Lung (tissue), 12 donors: ENCODE data around the gene P2RX7. TPM values are rescaled to one million over a fixed set of nuclear protein-coding genes. Genes with fewer than 3 reads are reported as not detected.
"Not testable (repeated sequence)": the region's sequence is repeated elsewhere in the genome, so short reads cannot be mapped to it uniquely, and the experiment has no call there.

Experiments
- ATAC-seq: fragments of 200-7000 bp; cut with Tn5 transposase; one replicate; pipeline ENCODE4 v1.9.1; 2020; ENCODE audit warnings: moderate number of reproducible peaks; ENCODE audit not compliant: insufficient read depth, low FRiP score
- DNase-seq, 3 donors: peaks; one replicate each; pipeline ENCODE4 v3.0.0-alpha.2; 2013 to 2017
- H3K27ac ChIP-seq, 2 donors: one replicate each; pipeline ENCODE4 v1.5.1; 2013; ENCODE audit warnings: mild to moderate bottlenecking in 2 of 2, moderate library complexity in 2 of 2, control low read depth in 1 of 2, inconsistent platforms in 1 of 2, low read depth in 1 of 2, low read length in 1 of 2
- H3K27me3 ChIP-seq, 3 donors: one replicate each; pipeline ENCODE4 v1.5.1; 2013; ENCODE audit warnings: low read length in 2 of 3; ENCODE audit not compliant: control insufficient read depth in 3 of 3, insufficient read depth in 3 of 3
- H3K36me3 ChIP-seq, 4 donors: one replicate each; pipeline ENCODE4 v1.5.1; 2013; ENCODE audit warnings: low read length in 4 of 4, mild to moderate bottlenecking in 1 of 4, moderate library complexity in 1 of 4; ENCODE audit not compliant: control insufficient read depth in 4 of 4, insufficient read depth in 4 of 4
- H3K4me1 ChIP-seq, 5 donors: one replicate each; pipeline ENCODE4 v1.5.1; 2013; ENCODE audit warnings: low read length in 5 of 5, mild to moderate bottlenecking in 2 of 5, moderate library complexity in 1 of 5; ENCODE audit not compliant: control insufficient read depth in 5 of 5, insufficient read depth in 5 of 5
- H3K4me3 ChIP-seq: one replicate; pipeline ENCODE4 v1.5.1; 2013; ENCODE audit warnings: mild to moderate bottlenecking, control low read depth, moderate library complexity
- H3K9ac ChIP-seq, 2 donors: one replicate each; pipeline ENCODE4 v1.5.1; 2013; ENCODE audit warnings: low read length in 2 of 2, control low read depth in 1 of 2; ENCODE audit not compliant: insufficient read depth in 1 of 2
- H3K9me3 ChIP-seq, 4 donors: one replicate each; pipeline ENCODE4 v1.5.1; 2013; ENCODE audit warnings: low read length in 3 of 4, mild to moderate bottlenecking in 1 of 4, moderate library complexity in 1 of 4; ENCODE audit not compliant: control insufficient read depth in 4 of 4, insufficient read depth in 3 of 4
- CTCF ChIP-seq: IDR thresholded peaks from 2 replicates; pipeline ENCODE4 v1.5.1; 2012; ENCODE audit warnings: mild to moderate bottlenecking; ENCODE audit errors: control extremely low read depth, extremely low read depth
- WGBS, 2 donors: extraction: QIAGEN DNeasy Blood & Tissue Kit; methylation state at CpG; one replicate each; pipeline ENCODE4 v1.1.7; 2013; 5-methylcytosine and 5-hydroxymethylcytosine counted together
- polyA plus RNA-seq, 2 donors: library from polyadenylated mRNA; stranded (reverse); fragments of 200-250 nt; gene quantifications; one replicate each; pipeline ENCODE4 v1.2.1, GENCODE V29; 2013
- total RNA-seq, 2 donors: library from RNA; depleted of rRNA in 1 of 2; stranded (reverse); fragments of >200 nt in 1 of 2; gene quantifications; one replicate each; pipeline ENCODE4 v1.2.1, GENCODE V29; 2014 to 2021
- donor health status: control.
- donor health status: control.
- donor health status: Bipolar disorder and iron deficiency.
- donor health status: healthy.
- donor health status: DM: yes; HTN: yes; CAD: no.

The P2RX7 gene
- total and polyA plus RNA-seq, 4 donors: 5.3 to 17.1 (median 8.3) TPM

GRCh38 chr12:121144416-121144914, 11.8 kb downstream of the P2RX7 start:
- Histone ChIP-seq H3K4me3 (no peak overlapping the region), H3K9me3 (peaks cover 0 to 8% (median 0%) of the 10 kb centered on the region in 4 donors), H3K27me3 (no peaks in the 10 kb centered on the region), H3K36me3 (peaks cover 0 to 3% (median 0%) of the 10 kb centered on the region in 4 donors), H3K4me1 (peaks cover 0 to 4% (median 0%) of the 10 kb centered on the region in 5 donors), H3K27ac (peak overlapping the region in 1 of 2 donors; percentile 87), H3K9ac (no peak overlapping the region)
- WGBS, 2 donors: 62 to 73% methylated on average over 3 of the region's 3 CpGs
- TF ChIP-seq CTCF: no peak
- DNase-seq (no peak), ATAC-seq (peak; percentile 55)

- 53 to 68% methylated on average over 8 of the region's 8 CpGs for WGBS, 2 donors
- TF ChIP-seq CTCF: no peak
- Histone ChIP-seq H3K9me3 (peaks cover 0 to 8% (median 0%) of the 10 kb centered on the region in 4 donors), H3K27ac (peak overlapping the region in 1 of 2 donors; percentile 86), H3K36me3 (peaks cover 0 to 3% (median 0%) of the 10 kb centered on the region in 4 donors), H3K9ac (no peak overlapping the region), H3K4me3 (no peak overlapping the region), H3K4me1 (peaks cover 0 to 4% (median 0%) of the 10 kb centered on the region in 5 donors), H3K27me3 (no peaks in the 10 kb centered on the region)
- peak; percentile 36 for ATAC-seq
- no peak for DNase-seq
These were observed 12.5 kb downstream of the P2RX7 start for GRCh38 chr12:121145221-121145620.

- not testable (repeated sequence) for H3K27me3 ChIP-seq
- 88 to 97% methylated on average over 3 of the region's 3 CpGs for WGBS, 2 donors
These were observed 16.6 kb downstream of the P2RX7 start for GRCh38 chr12:121149289-121149688.

GRCh38 chr12:121154793-121155375, 22.2 kb downstream of the P2RX7 start:
- ATAC-seq (no peak), DNase-seq (no peak)
- peaks cover 0 to 7% (median 0%) of the 10 kb centered on the region in 4 donors for H3K36me3 ChIP-seq
- H3K4me1 ChIP-seq: no peaks in the 10 kb centered on the region
- H3K9ac ChIP-seq: no peak overlapping the region
- H3K4me3 ChIP-seq: no peak overlapping the region
- peaks cover 0 to 9% (median 0%) of the 10 kb centered on the region in 4 donors for H3K9me3 ChIP-seq
- no peak overlapping the region for H3K27ac ChIP-seq
- WGBS, 2 donors: 92 to 96% methylated on average over 14 of the region's 14 CpGs
- H3K27me3 ChIP-seq: peaks cover 0 to 2% (median 0%) of the 10 kb centered on the region in 3 donors
- TF ChIP-seq CTCF: no peak

More at GRCh38 chr12:121149289-121149688, 16.6 kb downstream of the P2RX7 start:
- H3K36me3 ChIP-seq, DNase-seq, H3K27ac ChIP-seq, H3K9me3 ChIP-seq, H3K9ac ChIP-seq, H3K4me1 ChIP-seq, H3K4me3 ChIP-seq, ATAC-seq: not testable (repeated sequence)
